GM19372 (cell line): Measurements from ENCODE around the gene LTBP2.

ENCODE experiments used
- ATAC-seq: cut with Tn5 transposase; IDR thresholded peaks from one replicate; pipeline ENCODE4 v1.9.1; 2021; ENCODE audit warnings: mild to moderate bottlenecking, low read depth, moderate library complexity; ENCODE audit not compliant: unreplicated experiment

The LTBP2 gene

GRCh38 chr14:74594029-74594428, 18.0 kb downstream of the LTBP2 start:
- no peak for ATAC-seq

DNA sequence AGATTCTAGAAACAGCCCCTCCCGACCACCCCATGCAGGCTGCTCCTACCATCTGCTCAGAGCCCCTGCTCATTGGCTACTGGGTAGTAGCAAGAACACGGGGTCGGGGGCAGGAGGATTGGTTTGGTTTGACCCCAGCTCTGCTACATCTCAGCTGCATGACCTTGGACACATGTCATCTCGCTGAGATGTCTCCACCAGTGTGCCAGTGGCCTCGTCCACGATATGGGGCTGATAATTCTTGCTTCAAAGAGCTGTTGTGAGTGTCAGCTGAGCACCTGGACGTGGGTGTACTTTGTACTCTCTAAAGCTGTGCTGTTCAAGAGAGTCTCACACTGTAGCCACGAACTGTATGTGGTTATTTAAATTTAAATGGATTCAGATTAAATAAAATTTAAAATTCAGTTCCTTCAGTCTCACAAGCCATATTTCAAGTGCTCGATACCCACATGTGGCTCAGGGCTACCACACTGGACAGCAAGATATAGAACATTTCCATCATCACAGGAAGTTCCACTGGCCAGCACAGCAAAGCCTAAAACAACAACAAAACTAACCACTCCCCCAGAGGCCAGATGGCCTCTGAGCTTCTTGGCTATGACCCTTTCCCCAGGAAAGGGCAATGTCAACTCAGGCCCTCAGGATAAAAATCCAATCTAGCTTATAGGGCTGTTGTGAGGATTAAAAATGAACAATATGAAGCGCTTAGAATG, 18.6 kb downstream of the LTBP2 start:
- ATAC-seq: no peak

- no peak for ATAC-seq
These were observed 19.4 kb downstream of the LTBP2 start for GRCh38 chr14:74592476-74593201.

DNA sequence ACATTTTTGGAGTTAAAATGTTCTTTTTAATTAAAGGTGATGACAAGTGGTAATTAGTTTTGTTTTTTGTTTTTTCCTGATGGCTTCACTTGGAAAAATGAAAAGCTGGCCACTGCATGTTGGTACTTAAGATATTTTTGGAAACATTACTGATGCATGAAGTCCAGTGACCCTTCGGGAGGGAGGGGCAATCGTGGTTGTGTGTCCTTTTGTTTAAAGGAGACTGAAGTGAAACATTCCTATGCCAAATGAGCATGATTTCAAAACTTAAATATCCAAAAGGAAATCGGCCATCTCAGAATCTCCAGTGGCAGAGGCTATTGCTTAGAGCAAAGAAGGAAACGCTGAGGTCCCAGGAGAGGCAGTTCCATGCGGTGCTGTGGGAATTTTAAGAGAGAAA, 20.1 kb downstream of the LTBP2 start:
- ATAC-seq: no peak

DNA sequence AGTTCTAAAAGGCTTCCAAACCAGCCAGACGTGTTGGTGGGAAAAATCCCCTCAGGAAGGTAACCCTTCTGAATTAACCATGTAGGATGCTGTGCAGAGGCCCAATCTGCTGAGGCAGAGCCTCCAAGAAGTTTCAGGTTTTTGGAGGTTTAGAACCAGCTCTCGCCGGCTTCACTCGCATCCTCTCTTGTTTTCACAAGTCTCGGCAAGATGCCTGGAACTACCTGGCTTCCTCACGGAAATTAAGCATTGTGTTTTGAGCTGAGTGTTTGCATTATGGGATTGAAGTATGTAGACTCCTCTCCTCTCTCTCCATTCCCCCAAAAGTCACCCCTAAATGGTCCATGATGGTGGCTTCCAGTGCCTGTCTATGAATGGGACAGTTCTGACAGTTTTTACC, 20.6 kb downstream of the LTBP2 start:
- ATAC-seq: no peak

DNA sequence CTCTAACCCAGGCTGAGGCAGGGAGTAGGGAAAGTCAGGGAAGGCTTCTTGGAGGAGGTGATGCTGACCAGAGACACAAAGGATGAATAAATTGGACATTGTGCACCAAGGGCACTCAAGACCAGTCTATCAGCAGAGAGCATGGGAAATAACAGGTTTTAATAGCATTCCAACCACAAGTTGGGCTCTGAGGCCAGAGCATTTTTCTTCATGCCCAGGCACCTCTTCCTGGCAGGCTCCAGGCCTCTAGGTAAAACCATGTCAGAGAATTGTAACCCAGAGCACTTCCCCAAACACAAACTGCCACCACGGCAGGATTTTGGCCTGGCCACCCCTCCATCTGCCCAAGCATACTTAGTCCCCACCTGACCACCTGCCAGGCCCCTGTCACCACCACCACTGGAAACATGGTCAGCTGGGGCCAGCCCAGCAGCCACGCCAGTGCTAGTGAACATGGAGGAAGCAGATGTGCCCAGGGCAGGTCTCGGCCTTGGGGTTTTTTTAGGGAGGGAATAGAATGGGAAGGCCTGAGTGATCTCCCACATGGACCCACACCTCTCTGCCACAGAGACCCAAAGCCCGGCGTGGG, 22.7 kb downstream of the LTBP2 start:
- no peak for ATAC-seq

DNA sequence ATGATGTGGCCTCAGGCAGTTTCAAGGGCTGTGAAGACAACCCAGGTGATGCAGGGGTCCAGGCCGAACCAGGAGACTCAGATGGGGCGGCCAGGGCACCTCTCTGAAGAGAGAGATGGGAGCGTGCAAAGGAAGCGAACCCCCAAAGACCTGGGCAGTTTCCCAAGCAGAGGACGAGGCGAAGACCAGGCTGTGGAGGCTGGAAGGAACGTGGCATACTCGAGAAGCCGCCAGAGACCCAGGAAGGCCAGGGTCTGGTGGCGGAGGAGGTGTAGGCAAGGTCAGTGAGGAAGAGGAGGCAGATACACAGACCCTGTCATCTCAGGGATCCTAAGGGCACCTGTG, 24.7 kb downstream of the LTBP2 start:
- ATAC-seq: no peak

GRCh38 chr14:74586681-74587362, 25.2 kb downstream of the LTBP2 start:
- ATAC-seq: no peak

GRCh38 chr14:74585406-74586335, 26.4 kb downstream of the LTBP2 start:
- no peak for ATAC-seq

- ATAC-seq: no peak
These were observed 27.1 kb downstream of the LTBP2 start for GRCh38 chr14:74584951-74585350.

DNA sequence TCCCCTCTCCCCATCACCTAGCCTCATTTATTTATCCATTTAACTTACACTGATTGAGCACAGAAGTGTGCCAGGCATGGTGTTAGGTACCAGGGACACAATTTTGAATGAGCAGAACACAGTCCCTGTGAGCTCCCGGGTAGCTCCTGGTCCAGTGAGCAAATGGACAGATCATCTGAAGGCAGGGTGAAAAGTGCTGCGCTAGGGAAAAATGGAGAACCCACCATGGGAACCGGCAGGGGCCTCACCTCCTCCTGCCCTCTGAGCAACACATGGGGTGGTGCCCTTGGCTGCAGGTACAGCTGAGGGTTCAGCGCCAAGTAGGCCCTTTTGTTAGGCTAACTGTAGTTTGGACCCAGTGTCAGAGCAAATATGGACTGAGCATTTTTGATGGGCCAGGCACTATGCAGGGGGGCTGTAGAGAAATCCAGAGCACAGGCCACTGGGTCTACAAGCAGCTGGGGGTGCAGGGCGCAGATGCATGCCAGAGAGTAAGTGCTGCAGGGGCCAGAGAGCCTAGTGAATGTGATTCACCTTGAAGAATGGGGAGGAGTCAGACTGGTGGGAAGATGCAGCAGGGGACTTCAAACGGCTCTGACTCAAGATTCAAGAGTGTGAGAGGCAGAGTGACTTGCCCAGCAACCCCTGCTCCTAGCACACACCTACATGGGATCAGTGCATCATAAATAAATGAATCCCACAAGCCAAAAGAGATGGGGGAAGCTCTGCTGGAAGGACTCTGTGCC, 28.2 kb downstream of the LTBP2 start:
- no peak for ATAC-seq

DNA sequence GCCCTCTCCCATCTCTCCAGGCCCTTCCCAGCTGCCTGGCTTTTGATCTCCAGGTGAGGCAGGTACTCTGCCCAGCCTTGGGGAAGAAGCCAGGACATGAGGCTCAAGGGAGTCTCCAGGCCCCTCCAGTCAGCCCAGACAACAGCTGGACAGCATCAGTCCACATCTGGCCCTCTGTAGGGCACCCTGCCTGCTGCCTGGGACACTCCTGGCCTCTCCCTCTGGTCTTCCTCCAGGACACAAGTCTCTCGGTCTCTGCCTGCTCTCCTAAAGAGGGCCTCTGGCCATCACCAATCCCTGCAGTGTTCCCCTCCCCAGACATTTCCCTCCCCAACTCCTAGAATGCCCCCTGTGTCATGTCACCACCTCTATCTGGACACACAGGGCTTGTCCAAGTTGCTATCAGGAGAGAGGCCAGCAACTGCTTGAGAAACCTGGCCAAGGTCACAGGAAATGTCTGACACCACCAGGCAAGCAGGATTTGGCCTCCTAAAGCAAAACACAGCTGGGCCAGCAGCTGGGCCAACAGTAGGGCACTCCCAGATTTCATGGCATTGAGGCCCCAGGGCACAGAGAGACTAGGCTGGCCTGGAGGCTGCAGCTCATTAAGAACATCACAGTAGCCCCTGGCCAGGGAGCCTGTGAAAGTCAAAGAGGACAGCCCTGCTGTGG, 29.0 kb downstream of the LTBP2 start:
- no peak for ATAC-seq

DNA sequence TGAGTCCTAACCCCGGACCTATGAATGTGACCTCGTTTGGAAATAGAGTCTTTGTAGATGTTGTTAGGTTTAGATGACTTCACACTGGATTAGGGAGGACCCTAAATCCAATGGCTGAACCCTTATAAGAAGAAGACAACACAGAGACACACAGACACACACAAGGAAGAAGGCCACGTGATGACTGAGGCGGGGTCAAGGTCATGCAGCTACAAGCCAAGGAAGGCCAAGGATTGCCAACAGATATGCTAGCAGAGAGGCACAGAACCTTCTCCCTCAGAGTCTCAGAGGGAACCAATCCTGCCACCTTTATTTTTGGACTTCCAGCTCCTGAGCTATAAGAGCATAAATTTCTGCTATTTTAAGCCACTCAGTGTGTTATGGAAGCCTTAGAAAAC, 31.8 kb downstream of the LTBP2 start:
- ATAC-seq: no peak

DNA sequence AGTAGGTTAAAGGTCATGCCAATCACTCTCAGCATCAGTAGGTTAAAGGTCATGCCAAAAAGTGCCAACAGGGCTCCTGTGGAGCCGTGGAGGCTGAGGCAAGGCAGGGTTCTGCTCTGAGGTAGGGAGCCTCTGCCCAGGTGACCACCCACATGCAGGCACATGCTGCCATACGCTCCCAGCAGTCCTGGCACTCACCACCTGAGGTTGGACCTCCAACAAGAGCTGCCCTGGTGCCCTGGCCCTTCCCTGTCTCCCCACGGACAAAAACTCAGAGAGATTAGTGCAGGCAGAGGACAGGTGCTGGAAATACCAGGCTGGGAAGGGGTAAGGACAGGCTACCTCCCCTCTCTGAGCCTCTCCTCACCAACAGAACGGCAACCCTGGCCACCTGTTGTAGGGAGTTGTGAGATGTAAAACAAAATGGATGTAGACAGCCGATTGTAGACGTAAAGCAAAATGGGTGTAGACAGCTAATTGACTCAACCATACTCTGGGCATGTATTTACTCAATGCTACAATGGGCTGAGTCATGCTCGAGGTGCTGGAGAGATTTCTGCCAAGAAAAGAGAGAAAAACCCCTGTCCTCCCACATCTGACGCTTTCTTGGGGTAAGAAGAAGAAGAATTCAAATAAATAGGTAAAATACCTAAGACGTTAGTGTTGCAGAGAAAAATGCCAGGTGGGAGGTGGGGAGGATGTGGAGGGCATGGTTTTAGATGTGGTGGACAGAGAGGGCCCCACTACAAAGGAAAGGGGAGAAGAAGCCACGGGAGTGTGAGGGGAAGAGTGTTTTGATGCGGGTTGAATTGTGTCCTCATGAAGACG, 32.4 kb downstream of the LTBP2 start:
- ATAC-seq: no peak

GRCh38 chr14:74578479-74578878, 33.6 kb downstream of the LTBP2 start:
- no peak for ATAC-seq

- ATAC-seq: no peak
These were observed 34.1 kb downstream of the LTBP2 start for GRCh38 chr14:74577948-74578275.

DNA sequence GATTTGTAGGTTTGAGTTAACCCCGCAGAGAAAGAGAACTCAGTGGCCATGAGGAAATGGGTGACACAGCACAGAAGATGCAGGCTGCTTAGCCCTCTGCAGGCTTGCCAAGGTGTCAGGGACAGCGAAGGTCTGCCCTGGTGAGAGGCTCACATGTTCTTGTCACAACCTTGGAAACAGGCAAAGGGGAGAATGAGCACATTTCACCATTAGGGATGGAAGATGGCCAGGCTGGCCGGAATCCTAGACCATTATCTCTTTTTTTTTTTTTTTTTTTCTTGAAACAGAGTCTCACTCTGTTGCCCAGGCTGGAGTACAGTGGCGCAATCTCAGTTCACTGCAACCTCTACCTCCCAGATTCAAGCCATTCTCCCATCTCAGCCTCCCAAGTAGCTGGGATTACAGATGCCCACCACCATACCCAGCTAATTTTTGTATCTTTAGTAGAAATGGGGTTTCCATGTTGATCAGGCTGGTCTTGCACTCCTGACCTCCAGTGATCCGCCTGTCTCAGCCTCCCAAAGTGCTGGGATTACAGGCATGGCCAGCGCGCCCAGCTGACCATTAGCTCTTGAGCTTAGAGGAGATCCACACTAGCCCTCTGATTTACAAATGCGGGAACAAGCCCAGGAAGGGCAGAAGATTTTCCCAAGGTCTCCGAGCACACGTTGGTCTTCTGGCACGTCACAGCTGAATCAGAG, 34.6 kb downstream of the LTBP2 start:
- ATAC-seq: no peak

GRCh38 chr14:74575936-74576335, 36.1 kb downstream of the LTBP2 start:
- no peak for ATAC-seq
